Stimulated activated CD4-positive, alpha-beta T cell treated with anti-CD3 and anti-CD28 coated beads, Interleukin-12 subunit alpha, Interleukin-12 subunit beta, amount 100 ng/mL, for 48 hours (primary cell): ENCODE results near the gene WDR1.

Experiments used
- DNase-seq, 3 donors: peaks; one replicate each; pipeline ENCODE4 v3.0.0-alpha.2; 2020; ENCODE audit warnings: low read depth in 2 of 3, low spot score in 1 of 3

Gene WDR1

DNA sequence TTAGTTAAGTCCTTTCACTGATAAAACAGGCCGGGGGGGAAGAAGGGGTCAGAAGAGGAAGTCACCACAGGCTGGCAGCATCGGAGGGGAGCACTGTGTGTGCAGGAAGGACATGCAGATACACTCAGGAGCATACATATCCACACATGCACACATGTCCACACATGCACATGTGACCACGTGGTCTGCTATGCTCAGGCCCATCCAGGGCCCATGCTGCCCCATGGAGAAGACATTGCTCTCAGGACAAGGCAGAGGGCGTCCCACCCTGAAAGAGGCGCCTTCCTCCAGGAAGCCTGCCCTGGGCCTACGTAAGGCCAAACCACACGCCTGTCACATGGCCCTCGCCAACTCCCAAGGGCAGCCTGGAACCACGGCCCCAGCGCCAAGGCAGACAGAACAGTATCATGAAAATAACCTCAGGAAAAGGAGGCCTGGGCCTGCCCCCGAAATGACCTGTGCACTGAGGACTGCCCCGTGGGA, 15.8 kb downstream of the WDR1 start:
- no peak for DNase-seq

DNA sequence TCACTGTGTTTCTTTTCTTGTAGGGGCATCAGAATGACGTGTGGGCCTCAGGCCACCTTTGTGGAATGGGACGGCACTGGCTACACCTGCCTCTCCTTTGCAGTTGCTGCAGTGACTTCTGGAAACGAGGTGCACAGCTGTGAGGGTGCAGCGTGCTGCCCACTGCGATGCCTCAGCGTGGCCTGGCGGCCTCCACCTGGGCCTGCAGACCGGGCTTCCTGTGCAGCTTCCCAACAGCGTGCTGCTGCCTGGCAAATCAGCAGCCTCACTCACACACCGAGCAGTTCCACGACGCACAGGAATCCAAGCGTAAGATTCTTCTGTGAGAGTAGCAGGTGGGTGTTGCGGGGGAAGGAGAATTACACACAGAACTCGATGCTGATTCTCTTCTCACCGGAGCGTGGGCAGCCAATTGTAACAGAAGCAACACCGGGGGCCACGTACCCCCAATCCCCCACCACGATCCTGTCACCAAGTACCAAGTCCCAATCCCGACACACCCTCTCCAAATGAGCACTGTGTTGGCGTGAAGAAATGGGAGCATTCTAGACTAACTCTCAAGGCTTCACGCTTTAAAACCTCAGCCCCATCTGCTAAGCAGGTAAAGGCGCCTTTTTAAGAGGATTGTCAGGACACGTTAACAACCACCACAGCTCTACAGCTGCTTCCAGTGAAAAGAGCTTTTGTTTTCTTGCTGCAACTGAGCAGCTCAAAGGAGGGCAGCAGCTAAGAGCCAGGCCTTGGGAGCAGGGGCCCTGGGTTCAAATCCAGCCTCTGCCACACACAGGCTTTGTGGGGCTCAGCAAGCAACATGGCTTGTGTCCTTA, 16.9 kb downstream of the WDR1 start:
- no peak for DNase-seq

DNA sequence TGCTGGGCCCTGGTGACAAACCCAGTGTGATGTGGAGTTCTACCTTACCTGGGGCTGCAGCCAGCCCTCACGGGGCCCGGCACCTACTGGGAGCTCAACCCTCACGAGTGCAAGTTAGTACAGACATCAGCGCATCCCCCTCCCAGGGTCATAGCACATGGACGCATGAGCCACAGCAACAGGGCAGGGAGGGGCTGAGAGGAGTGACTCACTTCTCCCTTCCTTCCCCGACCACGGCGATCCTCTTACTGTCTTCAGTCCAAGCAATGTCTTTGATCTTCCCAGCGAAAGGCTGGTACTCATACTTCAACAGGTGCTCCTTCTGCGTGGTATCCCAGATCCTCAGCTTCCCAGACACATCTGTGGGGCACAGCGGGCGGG, 17.8 kb downstream of the WDR1 start:
- no peak for DNase-seq

DNA sequence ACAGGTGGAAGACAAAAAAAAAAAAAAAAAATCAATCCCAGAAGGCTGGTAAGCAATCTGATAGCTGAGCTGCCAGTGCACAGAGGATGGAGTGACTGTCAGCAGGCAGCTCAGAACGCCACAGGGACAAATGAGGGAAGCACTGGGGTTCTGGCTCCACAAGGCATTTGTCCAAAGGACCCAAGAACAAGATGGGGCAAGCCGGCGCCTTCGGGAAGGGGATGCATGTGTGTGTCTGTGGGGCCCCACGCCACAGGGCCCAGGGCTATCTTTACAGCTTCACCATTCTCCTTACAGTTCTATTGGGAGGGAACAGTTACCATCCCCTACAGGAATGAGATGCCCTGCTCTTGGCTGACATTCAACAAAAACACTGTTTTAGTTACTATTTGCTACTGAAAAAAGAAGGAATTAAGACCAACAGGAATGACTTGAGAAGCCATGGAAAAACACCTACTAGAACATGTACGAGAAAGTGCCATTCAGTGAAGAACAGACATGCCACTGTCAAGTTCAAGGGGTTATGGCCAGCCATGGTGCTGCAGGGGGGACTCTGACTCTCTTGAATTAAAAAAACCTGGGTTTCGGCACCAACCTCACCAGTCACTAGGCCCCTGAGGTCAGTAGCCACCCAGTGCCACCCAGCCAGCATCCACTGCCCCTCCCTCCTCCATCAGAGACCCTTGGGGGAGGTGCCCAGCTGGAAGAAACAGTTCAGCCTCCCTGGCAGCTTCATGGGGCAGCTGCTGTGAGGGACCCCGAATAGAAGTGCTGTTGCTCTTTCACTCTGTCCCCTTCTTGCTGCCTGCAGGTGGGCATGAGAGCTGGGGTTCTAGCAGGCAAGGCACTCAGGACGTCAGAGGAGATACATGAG, 18.5 kb downstream of the WDR1 start:
- no peak for DNase-seq

DNA sequence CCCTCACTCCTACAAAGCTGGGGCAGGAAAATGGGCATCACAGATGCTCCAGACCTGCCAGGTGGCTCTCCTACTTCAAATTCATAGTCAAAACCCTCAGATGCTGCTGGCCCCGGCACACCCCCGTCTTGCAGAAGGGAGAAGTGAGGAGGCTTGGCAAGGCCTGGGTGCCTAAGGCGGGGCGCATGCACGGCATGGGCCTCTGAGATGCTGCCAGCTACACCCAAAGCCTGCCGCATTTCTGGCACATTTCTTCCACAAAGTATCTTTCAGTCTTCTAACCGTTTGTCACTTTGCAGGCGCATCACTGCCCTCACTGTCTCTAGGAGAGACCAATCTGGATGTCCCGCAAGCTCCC, 19.6 kb downstream of the WDR1 start:
- DNase-seq, result no peak

DNA sequence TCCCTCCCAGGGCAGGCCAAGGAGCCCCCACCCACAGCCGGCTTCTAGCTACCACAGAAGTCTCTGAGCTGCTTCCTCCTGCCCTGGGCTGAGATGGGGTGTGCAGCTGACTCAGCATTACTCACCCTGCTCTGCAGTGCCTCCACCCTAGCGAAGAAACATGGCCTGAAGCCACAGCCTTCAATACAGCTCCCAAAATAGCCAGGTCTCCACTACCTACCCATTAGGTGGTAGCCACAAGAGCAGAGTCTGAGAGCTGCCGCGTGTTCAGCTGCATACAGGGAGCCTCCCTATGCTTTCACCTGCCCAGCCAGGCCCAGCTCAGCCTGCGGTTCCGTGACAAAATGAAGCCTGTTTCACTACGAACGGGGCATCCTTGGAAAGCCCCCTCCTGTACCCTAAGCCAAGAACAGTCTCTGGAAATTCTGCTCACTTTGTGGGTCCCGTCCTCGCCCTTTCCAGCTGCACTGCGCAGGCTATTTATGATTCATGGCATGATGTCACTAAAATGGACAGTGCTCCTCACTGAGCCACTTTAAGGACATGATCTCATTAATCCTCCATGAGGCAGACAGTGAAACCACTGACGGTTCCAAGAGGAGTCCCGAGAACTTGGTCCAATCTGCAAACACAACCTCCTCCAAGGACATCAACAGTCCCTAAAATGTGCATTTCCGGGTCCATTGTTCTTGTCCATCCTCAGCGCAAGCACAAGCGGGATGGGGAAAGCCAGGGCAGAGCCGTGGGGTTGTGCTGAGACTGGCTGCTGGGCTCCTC, 20.2 kb downstream of the WDR1 start:
- peak; percentile 72 to 73 (median 72) for DNase-seq

DNA sequence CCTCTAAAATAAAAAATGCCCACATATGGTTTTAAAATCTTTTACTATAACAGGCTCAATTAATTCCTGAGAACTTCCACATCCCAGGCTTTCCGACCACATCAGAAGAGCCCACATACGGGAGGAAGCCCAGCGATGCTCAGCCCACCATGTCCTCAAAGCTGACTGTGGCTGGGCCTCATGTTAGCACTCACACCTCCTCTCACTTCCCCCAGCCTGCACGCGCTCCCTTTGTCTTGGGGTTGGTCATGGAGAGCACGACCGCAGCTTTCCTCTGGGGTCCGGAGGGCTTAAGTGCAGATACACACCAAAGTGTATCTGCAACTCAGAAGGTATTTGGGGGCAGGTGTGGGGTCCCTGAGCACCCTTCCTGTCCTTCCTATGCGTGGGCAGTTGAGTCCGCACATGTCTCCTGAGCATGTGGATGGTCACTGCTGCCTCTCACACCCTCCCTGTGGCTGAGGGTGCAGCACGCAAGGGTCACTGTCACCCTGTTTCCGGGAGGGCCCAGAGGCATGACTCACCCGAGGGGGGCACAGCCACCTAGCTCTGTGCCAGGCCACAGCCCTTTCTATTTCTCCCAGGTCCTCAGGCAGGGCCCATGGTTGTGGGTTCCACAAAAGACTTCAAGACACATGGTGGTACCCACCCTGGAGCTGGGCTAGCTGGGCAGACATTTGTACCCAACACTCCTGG, 21.2 kb downstream of the WDR1 start:
- DNase-seq, result no peak

DNA sequence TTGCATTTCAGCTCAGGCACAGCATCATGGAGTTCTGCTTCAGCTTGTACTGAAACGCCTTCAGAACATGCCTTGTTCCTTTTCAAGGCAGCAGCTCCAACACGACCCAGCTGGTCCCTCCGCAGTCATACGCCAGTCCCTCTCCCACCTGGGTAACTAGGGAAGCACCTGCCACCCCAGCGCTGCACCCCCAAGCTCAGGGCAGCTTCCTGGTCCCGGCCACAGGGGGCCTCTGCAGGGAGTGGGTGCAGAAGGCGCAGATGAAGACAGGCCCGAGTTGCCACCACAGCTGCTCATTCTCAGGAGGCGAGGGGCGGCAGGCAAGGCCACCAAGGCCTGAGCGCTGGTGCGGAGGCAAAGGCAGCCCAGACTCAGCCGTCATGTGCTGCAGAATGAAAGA, 21.8 kb downstream of the WDR1 start:
- DNase-seq, result no peak

DNA sequence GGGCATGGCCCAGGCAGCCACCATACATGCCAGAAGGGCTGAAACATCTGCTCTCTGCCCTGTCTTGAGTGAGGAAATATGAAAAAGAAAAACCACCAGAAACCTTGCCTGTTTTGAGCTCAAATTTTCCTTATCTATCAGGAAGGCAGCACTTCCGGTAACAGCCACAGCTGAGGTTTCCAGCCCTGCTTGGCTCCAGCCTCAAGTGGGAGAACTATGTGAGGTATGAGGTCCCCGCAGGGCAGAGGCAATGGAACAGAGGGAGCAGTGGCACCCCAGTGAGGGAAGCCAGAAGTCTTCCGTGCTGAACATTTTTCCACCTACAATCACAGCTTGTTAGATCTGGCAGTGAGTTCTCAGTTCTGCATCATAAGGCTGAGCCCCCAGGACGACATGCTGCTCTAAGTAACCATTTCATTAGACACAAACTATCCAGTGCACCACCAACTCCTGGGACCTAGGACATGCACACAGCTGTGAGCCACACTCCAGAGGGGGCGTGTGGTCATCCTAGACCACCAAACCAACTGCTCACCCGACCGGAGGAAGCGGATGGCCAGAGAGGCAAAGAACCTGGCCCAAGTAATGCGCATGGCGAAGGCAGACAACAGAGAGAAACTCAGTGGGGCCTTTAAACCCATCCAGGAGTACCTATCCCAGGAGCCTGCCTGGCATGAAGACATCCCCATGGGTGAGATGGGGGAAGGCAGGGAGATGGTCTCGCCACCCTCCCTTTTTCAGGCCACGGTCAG, 22.6 kb downstream of the WDR1 start:
- DNase-seq, result no peak

DNA sequence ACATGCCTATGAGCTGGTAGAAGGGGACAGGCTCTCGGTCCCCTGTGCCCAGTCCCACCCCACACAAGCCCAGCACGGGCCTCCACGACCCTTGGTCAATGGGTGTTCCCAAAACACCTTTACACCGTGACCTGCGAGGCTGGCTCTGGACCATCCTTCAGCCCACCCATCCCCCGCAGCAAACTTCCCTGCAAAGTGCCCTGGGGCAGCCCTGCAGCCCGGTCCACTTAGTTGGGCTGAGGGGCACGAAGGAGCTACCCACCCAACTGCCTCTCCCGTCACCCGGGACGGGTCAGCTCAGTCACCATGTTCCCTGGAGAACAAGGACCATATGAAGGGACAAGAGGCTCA, 23.4 kb downstream of the WDR1 start:
- no peak for DNase-seq

DNA sequence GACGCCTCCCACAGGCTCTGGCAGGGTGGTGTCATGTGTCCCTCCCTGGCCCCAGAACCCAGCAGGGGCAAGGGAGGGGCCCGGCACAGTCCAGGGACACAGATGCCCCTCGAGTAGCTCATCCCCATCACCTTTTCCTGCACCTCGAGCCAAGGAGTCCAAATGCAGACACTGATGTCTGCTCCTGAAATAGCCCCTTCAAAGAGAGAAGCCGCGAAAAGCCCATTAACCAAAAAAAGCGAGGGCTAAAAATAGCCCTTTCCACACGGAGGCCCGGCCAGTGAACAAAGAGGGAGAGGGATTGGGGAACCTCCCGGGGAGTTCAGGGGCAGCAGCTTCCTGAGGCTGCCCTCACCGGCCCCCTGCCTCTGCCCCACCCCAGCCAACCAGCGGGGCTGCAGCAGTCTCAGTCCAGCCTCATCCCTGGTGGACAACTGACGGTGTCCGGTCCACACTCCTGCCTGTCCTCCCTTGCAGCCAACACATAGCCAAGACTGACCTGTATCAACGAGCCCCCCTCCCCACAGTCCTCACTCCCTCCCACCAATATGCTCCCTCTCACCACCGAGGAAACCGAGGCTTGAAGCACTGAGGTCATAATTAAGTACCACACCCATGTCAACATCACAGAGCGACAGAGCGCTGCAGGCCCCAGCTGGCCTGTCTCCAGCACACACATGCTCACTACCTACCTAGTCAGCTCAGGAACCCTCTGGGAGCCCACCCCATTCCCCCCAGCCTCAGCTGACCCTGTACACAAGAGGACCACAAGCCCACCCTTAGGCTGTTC, 23.9 kb downstream of the WDR1 start:
- DNase-seq, result no peak

DNA sequence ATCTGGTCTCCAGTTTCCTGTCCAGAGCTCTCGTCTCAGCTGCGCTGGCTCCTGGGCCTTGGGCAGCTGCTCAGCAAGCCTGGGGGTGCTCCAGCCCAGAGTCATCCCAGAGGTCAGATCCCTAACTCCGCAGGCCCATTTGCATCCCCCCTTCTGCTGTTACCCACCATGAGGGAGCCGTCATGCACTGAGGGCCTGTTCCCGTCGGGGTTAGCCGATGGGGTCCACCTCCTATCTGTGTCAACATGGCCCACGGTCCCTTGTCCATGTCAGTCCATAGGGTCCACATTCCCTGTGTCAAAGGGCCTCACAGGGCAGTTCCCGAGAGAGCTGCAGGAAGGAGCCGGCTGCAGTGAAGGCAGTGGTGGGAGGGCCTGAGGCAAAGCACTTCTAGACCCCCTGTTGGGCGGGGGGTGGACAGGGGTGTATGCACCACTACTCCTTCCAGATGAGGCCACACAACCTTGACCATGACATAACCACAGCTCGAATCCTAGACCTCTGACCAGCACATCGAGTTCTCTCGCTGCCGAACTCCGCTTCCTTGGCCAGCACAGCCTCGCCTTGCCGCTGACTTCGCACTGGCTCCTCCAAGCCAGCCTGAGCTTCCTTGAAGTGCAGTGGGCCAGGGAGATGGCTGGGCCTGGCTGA, 24.9 kb downstream of the WDR1 start:
- no peak for DNase-seq

DNA sequence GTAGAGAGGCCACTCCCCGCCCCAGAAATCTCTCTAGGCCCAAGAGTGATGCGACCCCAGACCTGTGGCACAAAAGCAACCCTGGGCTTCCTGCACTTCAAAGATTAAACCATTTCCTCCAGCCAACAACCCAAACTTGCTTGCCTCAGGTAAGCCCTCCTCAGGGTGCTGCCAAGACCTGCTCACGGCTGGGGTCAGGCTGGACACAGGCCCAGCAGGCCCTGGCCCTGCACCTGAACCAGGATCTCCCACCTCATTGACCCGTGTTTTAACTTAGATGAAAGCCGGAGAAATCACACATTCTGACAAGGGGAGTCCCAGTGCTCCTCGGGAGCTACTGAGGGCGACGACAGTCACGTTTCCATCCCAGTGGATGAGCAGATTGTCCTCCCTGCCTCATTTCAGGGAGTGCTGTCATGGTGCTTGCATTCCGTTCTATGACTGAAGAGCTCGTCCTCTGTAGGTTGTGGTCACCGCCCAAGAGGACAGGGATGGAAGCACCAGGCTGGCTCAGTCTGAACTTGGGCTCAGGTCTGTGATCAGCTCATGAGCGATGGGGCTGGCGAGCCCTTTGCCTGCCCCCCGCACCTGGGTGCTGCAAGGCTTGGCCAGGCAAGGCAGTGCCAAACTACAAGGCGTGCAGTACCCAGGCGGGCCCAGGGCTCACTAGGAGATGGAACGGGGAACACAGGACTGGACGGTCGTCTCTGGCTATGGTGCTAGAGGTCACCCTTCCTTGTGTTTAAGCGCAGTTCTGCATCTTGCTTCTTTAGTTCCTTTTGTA, 25.9 kb downstream of the WDR1 start:
- no peak for DNase-seq

DNA sequence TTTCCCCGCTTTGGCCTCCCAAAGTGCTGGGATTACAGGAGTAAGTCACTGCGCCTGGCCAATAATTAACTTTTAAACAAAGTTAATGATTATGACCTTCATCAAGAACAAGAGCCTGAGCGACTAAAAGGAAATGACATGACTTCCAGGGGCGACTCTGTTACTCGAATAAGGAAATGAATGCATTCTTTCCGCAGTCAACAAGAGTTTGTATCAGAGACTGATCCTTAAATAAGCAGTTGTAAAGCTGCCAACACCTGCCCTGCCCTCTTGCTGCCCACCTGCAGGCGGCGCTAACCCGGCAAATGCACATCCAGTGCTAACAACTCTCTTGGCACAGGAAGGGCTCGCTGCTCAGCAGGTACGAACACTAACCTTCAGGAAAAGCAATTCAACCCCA, 27.3 kb downstream of the WDR1 start:
- DNase-seq, result no peak

DNA sequence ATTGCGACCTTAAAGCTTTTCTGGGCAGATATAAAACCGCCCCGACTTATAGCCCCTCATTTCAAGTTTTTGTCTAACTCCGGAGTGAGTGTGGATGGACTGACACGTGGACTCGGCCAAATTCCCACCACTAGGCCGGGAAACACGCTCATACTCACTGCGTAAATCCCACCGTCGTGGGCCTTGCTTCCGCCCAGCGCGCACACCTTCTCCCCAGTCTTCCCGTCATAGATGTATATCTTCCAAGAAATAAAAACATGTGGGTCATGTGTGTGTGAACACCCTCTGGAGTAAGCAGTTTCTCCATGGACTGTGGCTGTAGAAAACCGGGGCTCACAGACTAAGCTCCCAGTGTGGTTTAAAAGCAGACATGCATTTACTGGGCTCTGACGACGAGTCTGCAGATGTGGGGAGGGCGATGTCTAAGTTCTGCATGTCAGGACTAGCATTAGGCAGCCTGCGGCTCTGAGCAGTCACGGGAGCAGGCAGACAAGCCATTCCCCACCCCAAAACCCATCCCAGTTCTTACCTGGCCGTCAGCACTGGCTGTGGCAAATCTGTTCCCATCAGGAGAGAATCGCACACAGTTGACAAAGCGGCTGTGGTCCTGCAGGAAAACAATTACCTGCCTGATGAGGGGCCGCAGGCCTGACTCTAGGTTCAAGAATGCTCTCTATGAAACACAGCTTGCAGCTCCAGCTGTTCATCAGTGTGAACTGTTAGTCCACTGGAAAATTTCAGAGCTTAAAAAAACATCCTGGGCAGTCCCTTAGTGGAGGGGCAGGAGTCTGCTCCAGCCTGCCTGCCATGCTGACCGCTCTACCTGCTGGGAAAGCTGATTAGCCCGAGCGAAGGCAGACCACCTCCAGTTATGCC, 28.2 kb downstream of the WDR1 start:
- DNase-seq, result no peak

DNA sequence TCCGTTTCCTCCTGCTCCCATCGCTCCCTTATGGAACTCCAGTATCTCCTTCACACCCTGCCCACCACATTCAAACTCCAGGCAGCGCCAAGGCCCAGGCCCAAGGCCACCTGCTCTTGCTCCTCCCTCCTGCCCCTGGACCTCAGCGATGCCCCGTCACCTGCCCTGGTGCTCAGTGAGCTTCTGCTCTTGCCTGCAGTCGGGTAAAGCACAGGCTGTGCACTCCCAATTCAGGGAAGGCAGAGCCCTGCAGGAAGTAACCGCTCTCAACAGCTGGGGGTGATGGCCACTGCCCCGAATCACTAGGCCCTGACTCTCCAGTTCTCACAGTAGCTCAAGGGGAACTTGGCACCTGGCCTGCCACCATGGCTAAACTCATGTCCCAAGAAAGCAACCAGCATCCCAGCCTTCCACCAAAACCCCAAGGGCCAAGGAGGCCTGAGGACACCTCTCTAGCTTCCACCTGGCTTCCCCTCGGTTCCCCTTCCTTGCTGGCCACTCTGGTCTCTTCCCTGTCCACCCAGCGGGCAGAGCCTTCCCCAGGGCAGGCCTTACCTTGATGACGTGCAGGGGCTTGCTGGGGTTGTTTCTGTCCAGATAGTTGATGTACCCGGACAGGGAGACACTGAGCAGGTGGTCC, 29.3 kb downstream of the WDR1 start:
- no peak for DNase-seq
